H1 (cell line): ENCODE data around the gene LRRC45. TPM values are rescaled to one million over a fixed set of nuclear protein-coding genes. Genes with fewer than 3 reads are reported as not detected.

Experiments used
- CTCF ChIA-PET: fragments of 300-600 bp; sonication (Branson Sonifier 250); formaldehyde crosslinking; loops from one replicate; lab custom pipeline; 2021; ENCODE audit not compliant: partially characterized antibody; lab: Charles Lee
- POLR2A ChIA-PET: fragments of 300-600 bp; sonication (Branson Sonifier 250); formaldehyde crosslinking; loops from one replicate; lab custom pipeline; 2021; ENCODE audit warnings: inconsistent platforms; ENCODE audit not compliant: partially characterized antibody; lab: Charles Lee
- DNase-seq, 2 experiments: peaks; one replicate each; pipeline versions ENCODE4 v3.0.0 to v3.0.0-alpha.2; 2010 to 2022; ENCODE audit warnings: low spot score in 2 of 2, low read depth in 1 of 2, mixed read lengths in 1 of 2
- FAIRE-seq: peaks from 2 replicates; lab custom pipeline; 2011; peaks lifted over from hg19 to GRCh38; lab: Jason Lieb, UNC
- H2AFZ ChIP-seq: 2 replicates; pipeline ENCODE4 v1.8.1; 2012; ENCODE audit warnings: low read length, inconsistent platforms
- H2AK5ac ChIP-seq: 2 replicates; pipeline ENCODE4 v1.6.1; 2013; ENCODE audit warnings: low read depth, low read length
- H2BK120ac ChIP-seq: replicated peaks from 2 replicates; pipeline ENCODE3; 2013; ENCODE audit warnings: low read depth, low read length, inconsistent platforms
- H2BK12ac ChIP-seq: 2 replicates; pipeline ENCODE4 v1.6.1; 2013; ENCODE audit warnings: low read depth, low read length
- H2BK15ac ChIP-seq: 2 replicates; pipeline ENCODE4 v1.6.1; 2013; ENCODE audit warnings: low read length
- H2BK20ac ChIP-seq: 2 replicates; pipeline ENCODE4 v1.6.1; 2013; ENCODE audit warnings: low read length
- H2BK5ac ChIP-seq: 2 replicates; pipeline ENCODE4 v1.6.1; 2013; ENCODE audit warnings: low read depth, low read length
- H3K14ac ChIP-seq: 2 replicates; pipeline ENCODE4 v1.6.1; 2013; ENCODE audit warnings: inconsistent platforms; ENCODE audit not compliant: insufficient read length
- H3K18ac ChIP-seq: 2 replicates; pipeline ENCODE4 v1.6.1; 2013; ENCODE audit warnings: low read length; ENCODE audit errors: extremely low read depth
- H3K23ac ChIP-seq: 2 replicates; pipeline ENCODE4 v1.6.1; 2013; ENCODE audit warnings: inconsistent platforms; ENCODE audit not compliant: insufficient read length
- H3K23me2 ChIP-seq: 2 replicates; pipeline ENCODE4 v1.6.1; 2013; ENCODE audit warnings: low read depth, low read length
- H3K27ac ChIP-seq: 2 replicates; pipeline ENCODE4 v1.6.1; 2011; ENCODE audit warnings: low read depth, low read length, inconsistent platforms
- H3K27me3 ChIP-seq, 4 experiments: replicated peaks in 1 of 4; 1 replicate in 1 of 4; 2 replicates in 3 of 4; pipeline versions ENCODE4 v1.6.1 to v1.8.1; 2011 to 2013; ENCODE audit warnings: low read length in 3 of 4, mild to moderate bottlenecking in 3 of 4, inconsistent platforms in 2 of 4, mixed read lengths in 2 of 4, moderate library complexity in 1 of 4; ENCODE audit not compliant: control insufficient read depth in 3 of 4, insufficient read depth in 3 of 4; ENCODE audit errors: extremely low read depth in 1 of 4
- H3K36me3 ChIP-seq, 4 experiments: 2 replicates each; pipeline versions ENCODE4 v1.6.1 to v1.8.1; 2011 to 2013; ENCODE audit warnings: mild to moderate bottlenecking in 4 of 4, low read length in 3 of 4, moderate library complexity in 2 of 4, control low read depth in 1 of 4, inconsistent platforms in 1 of 4; ENCODE audit not compliant: insufficient read depth in 4 of 4, control insufficient read depth in 2 of 4
- H3K4ac ChIP-seq: replicated peaks from 2 replicates; pipeline ENCODE3; 2013; ENCODE audit warnings: low read length, low read depth, mixed read lengths, inconsistent platforms; ENCODE audit not compliant: insufficient read length
- H3K4me1 ChIP-seq, 4 experiments: replicated peaks in 1 of 4; 1 replicate in 1 of 4; 2 replicates in 3 of 4; pipeline versions ENCODE4 v1.6.1 to v1.8.1; 2011 to 2013; ENCODE audit warnings: low read length in 3 of 4, inconsistent platforms in 2 of 4, mixed read lengths in 1 of 4; ENCODE audit not compliant: insufficient read depth in 4 of 4, control insufficient read depth in 3 of 4
- H3K4me2 ChIP-seq, 2 experiments: 2 replicates each; pipeline versions ENCODE4 v1.6.1 to v1.8.1; 2011 to 2013; ENCODE audit warnings: low read depth in 2 of 2, low read length in 2 of 2, control low read depth in 1 of 2, inconsistent platforms in 1 of 2, mild to moderate bottlenecking in 1 of 2; ENCODE audit not compliant: insufficient read depth in 1 of 2
- H3K4me3 ChIP-seq, 4 experiments: fragments of 200-600, 300-600 bp in 1 of 4; sonication (generic), shearing (Covaris generic), sonication (Bioruptor Twin) in 1 of 4; 2 replicates each; pipeline versions ENCODE4 v1.5.1 to v1.8.1; 2011 to 2016; ENCODE audit warnings: low read length in 4 of 4, low read depth in 3 of 4, control low read depth in 2 of 4, inconsistent platforms in 2 of 4, mild to moderate bottlenecking in 2 of 4, mixed read lengths in 1 of 4, moderate library complexity in 1 of 4; ENCODE audit not compliant: insufficient read depth in 2 of 4; ENCODE audit errors: extremely low read depth in 1 of 4
- H3K56ac ChIP-seq: replicated peaks from 2 replicates; pipeline ENCODE3; 2013; ENCODE audit warnings: low read depth, mild to moderate bottlenecking, mixed read lengths, low read length, inconsistent platforms; ENCODE audit not compliant: insufficient read length
- H3K79me1 ChIP-seq: 2 replicates; pipeline ENCODE4 v1.6.1; 2013; ENCODE audit warnings: low read depth, low read length, control low read depth
- H3K79me2 ChIP-seq, 2 experiments: 2 replicates each; pipeline versions ENCODE4 v1.6.1 to v1.8.1; 2012 to 2013; ENCODE audit warnings: low read length in 2 of 2, mild to moderate bottlenecking in 2 of 2, inconsistent platforms in 1 of 2; ENCODE audit not compliant: insufficient read depth in 2 of 2, control insufficient read depth in 1 of 2
- H3K9ac ChIP-seq, 4 experiments: replicated peaks in 1 of 4; 1 replicate in 1 of 4; 2 replicates in 3 of 4; pipeline versions ENCODE4 v1.6.1 to v1.8.1; 2011 to 2013; ENCODE audit warnings: low read depth in 3 of 4, low read length in 3 of 4, control low read depth in 2 of 4, mild to moderate bottlenecking in 2 of 4, moderate library complexity in 2 of 4, inconsistent platforms in 1 of 4; ENCODE audit errors: extremely low read depth in 1 of 4
- H3K9me3 ChIP-seq, 2 experiments: 2 replicates each; pipeline versions ENCODE4 v1.6.1 to v1.8.1; 2012 to 2013; ENCODE audit warnings: mild to moderate bottlenecking in 2 of 2, moderate library complexity in 2 of 2, control low read depth in 1 of 2, inconsistent platforms in 1 of 2, low read depth in 1 of 2, low read length in 1 of 2, mixed read lengths in 1 of 2; ENCODE audit not compliant: insufficient read depth in 2 of 2
- H4K20me1 ChIP-seq, 2 experiments: replicated peaks in 1 of 2; 2 replicates each; pipeline versions ENCODE3 to v1.8.1; 2011 to 2013; ENCODE audit warnings: inconsistent platforms in 2 of 2, low read length in 2 of 2, mild to moderate bottlenecking in 1 of 2; ENCODE audit not compliant: insufficient read depth in 2 of 2, control insufficient read depth in 1 of 2
- H4K5ac ChIP-seq: 2 replicates; pipeline ENCODE4 v1.6.1; 2013; ENCODE audit warnings: low read length, low read depth, mixed read lengths, inconsistent platforms; ENCODE audit not compliant: insufficient read length
- H4K8ac ChIP-seq: 2 replicates; pipeline ENCODE4 v1.8.0; 2013; ENCODE audit warnings: mild to moderate bottlenecking, moderate library complexity, low read length, inconsistent platforms; ENCODE audit not compliant: insufficient read depth; ENCODE audit errors: extremely low read depth
- H4K91ac ChIP-seq: replicated peaks from 2 replicates; pipeline ENCODE3; 2013; ENCODE audit warnings: low read length, mixed read lengths, inconsistent platforms; ENCODE audit not compliant: insufficient read length
- CREB1 ChIP-seq: IDR thresholded peaks from 2 replicates; pipeline ENCODE4 v1.6.1; 2012; ENCODE audit warnings: inconsistent platforms
- CTBP2 ChIP-seq: IDR thresholded peaks from 2 replicates; pipeline ENCODE4 v1.7.0; 2011; ENCODE audit warnings: borderline replicate concordance, mild to moderate bottlenecking, moderate library complexity, mixed read lengths, low read length; ENCODE audit not compliant: insufficient read depth, insufficient read length
- HDAC6 ChIP-seq: IDR thresholded peaks from one replicate; pipeline ENCODE4 v1.7.1; 2012; ENCODE audit warnings: low read depth, mild to moderate bottlenecking, inconsistent platforms, low read length, moderate library complexity
- TAF1 ChIP-seq: IDR thresholded peaks from 2 replicates; pipeline ENCODE4 v1.6.1; 2011; ENCODE audit warnings: mild to moderate bottlenecking, low read depth, low read length
- WGBS, 2 experiments: shearing (Covaris generic) in 1 of 2; methylation state at CpG; one replicate each; pipeline versions ENCODE4 v1.1.6 to v1.1.7; 2013 to 2015; ENCODE audit warnings: low lambda C conversion rate in 2 of 2, mixed read lengths in 2 of 2, inconsistent platforms in 1 of 2, low coverage in 1 of 2, missing lambda C conversion rate in 1 of 2; ENCODE audit not compliant: insufficient replicate concordance in 2 of 2, insufficient coverage in 1 of 2, insufficient read length in 1 of 2; ENCODE audit errors: extremely low coverage in 1 of 2, missing lambda C conversion rate in 1 of 2; 5-methylcytosine and 5-hydroxymethylcytosine counted together
- polyA plus RNA-seq, 7 experiments: library from polyadenylated mRNA; depleted of rRNA in 3 of 7; stranded (reverse) in 5 of 7; unstranded in 2 of 7; fragments of >200 nt in 5 of 7; fragments of 200-250 nt in 2 of 7; gene quantifications; 1 replicate in 5 of 7; 2 replicates in 1 of 7; 4 replicates in 1 of 7; pipeline versions ENCODE4 v1.2.1 to v1.2.3, GENCODE V29; 2011 to 2013; ENCODE audit warnings: missing spikeins in 2 of 7, mixed read lengths in 2 of 7
- total RNA-seq: library from RNA; stranded (reverse); fragmentation: NEBNext Ultra II Directional; extraction: Animal tissue kit (Norgen Biotek cat#: 25700); gene quantifications from 2 replicates; pipeline ENCODE4 v1.2.1, GENCODE V29; 2021

LRRC45 gene
- total and polyA plus RNA-seq, 2 of the 8 experiments (the other 6 are each of a cell fraction or from before 2014, with no cell fraction given), result 11.5 to 29.0 TPM

DNA sequence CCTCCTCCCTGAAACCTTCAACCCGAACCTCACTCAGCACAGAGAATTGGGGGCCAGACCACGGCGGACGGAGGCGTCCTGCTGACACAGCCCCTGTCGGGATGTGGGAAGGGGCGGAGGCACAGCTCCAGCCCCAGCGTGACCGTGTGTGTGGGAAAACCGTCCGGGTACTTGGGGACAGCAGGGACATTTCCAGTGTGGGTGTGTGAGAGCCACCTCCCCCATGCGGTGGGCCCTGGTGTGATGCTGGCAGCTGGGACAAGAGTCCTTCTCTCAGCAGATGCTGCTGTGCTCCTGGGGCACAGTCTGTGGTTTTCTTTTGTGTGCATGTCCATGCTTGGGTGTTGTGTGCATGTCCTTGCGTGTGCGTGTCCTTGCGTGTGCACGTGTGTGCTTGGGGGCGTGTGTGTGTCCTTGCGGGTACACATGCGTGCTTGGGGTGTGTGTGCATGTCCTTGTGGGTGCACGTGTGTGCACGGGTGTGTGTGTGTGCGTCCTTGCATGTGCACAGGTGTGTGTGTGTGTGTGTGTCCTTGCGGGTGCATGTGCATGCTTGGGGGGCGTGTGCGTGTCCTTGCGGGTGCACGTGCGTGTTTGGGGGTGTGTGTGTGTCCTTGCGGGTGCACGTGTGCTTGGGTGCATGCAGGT is 17.3 kb upstream of the LRRC45 start:
- no peak overlapping the region; the same call in 1 of the 2 replicates for H3K18ac ChIP-seq
- no peak overlapping the region for H4K91ac ChIP-seq
- WGBS, 2 experiments, result 94% methylated on average over 22 of the region's 30 CpGs; no CpG with 5 or more reads in 1 of the 2 experiments

More for the DNA sequence above, 17.3 kb upstream of the LRRC45 start:
- no peak overlapping the region for H3K56ac ChIP-seq
- no peaks in the 10 kb centered on the region for H3K9me3 ChIP-seq
- no peak overlapping the region for H2BK20ac ChIP-seq
- no peak overlapping the region for H2AFZ ChIP-seq
- no peak overlapping the region for H4K5ac ChIP-seq
- H3K4me2 ChIP-seq, result no peak overlapping the region
- H3K27ac ChIP-seq, result no peak overlapping the region
- H2BK12ac ChIP-seq, result peak overlapping the region; percentile 50; the same call in 1 of the 2 replicates
- POLR2A ChIA-PET, result interaction anchor here (1.8 kb wide), 1 partner anchor 11 kb away, joined by 9 read pairs; no protein-coding TSS in a partner anchor
- no peaks in the 10 kb centered on the region for H3K27me3 ChIP-seq
- H2BK120ac ChIP-seq, result no peak overlapping the region
- H3K4ac ChIP-seq, result no peak overlapping the region
- 0 out of 2 replicates have a peak, but pooled peaks cover 1% of the 10 kb centered on the region for H3K23me2 ChIP-seq
- peak overlapping the region; percentile 60; the same call in 1 of the 2 replicates for H2BK5ac ChIP-seq
- H3K4me1 ChIP-seq, result peaks cover 0 to 1% (median 0%) of the 10 kb centered on the region in 4 experiments; a peak in 1 of 7 replicates
- no peak for FAIRE-seq
- peak overlapping the region in 1 of 4 experiments; percentile 29; a peak in 1 of 7 replicates for H3K9ac ChIP-seq
- no peaks in the 10 kb centered on the region for H3K79me2 ChIP-seq
- peak overlapping the region; percentile 89 for H3K23ac ChIP-seq
- DNase-seq, result no peak
- CTCF ChIA-PET, result interaction anchor here (0.8 to 4.0 kb wide), 3 partner anchors 10 to 14 kb away, joined by 4 to 29 read pairs (median 7); no protein-coding TSS in a partner anchor
- H3K36me3 ChIP-seq, result no peaks in the 10 kb centered on the region
- H2AK5ac ChIP-seq, result peak overlapping the region; percentile 82; the same call in 1 of the 2 replicates
- H4K8ac ChIP-seq, result no peak overlapping the region; the same call in 1 of the 2 replicates
- no peak overlapping the region for H3K14ac ChIP-seq
- peaks cover 3% of the 10 kb centered on the region for H3K79me1 ChIP-seq
- 0 out of 2 replicates have a peak overlapping the region, but pooled peaks have one; percentile 5 for H2BK15ac ChIP-seq
- H4K20me1 ChIP-seq, result peaks cover 3 to 4% of the 10 kb centered on the region in 2 experiments
- no peak overlapping the region for H3K4me3 ChIP-seq
- no peak for TF ChIP-seq CREB1
- TF ChIP-seq CTBP2, result no peak
- TF ChIP-seq HDAC6, result no peak
- no peak for TF ChIP-seq TAF1
